ENCODE data around the gene TOX2.
A peak's percentile ranks its signal among the peaks of the same experiment; 100 is the strongest.

The TOX2 gene

GRCh38 chr20:44106615-44107014 lies 192.0 kb downstream of the TOX2 start:
- no peak for DNase-seq (ENCODE audit: low spot score)

- no peak for DNase-seq (ENCODE audit: low spot score)
Measured at GRCh38 chr20:44109951-44110361, 195.3 kb downstream of the TOX2 start.

GRCh38 chr20:44110816-44111568 lies 196.3 kb downstream of the TOX2 start:
- no peak for DNase-seq (ENCODE audit: low spot score)

- peak; percentile 15 for DNase-seq (ENCODE audit: low spot score)
Measured at GRCh38 chr20:44111712-44112335, 197.2 kb downstream of the TOX2 start.

GRCh38 chr20:44112456-44112855 lies 197.8 kb downstream of the TOX2 start:
- no peak for DNase-seq (ENCODE audit: low spot score)

- no peak for DNase-seq (ENCODE audit: low spot score)
Measured at GRCh38 chr20:44112889-44113617, 198.4 kb downstream of the TOX2 start.

- DNase-seq (ENCODE audit: low spot score) = no peak
Measured at GRCh38 chr20:44113618-44114376, 199.1 kb downstream of the TOX2 start.

GRCh38 chr20:44115181-44115580 lies 200.5 kb downstream of the TOX2 start:
- no peak for DNase-seq (ENCODE audit: low spot score)

- DNase-seq (ENCODE audit: low spot score) = no peak
Measured at GRCh38 chr20:44115762-44116644, 201.4 kb downstream of the TOX2 start.

GRCh38 chr20:44117296-44118184 lies 202.9 kb downstream of the TOX2 start:
- no peak for DNase-seq (ENCODE audit: low spot score)

- no peak for DNase-seq (ENCODE audit: low spot score)
Measured at GRCh38 chr20:44118185-44119033, 203.8 kb downstream of the TOX2 start.
